ENCODE data around the gene CASP7. TPM values are rescaled to one million over a fixed set of nuclear protein-coding genes. Genes with fewer than 3 reads are reported as not detected.

Gene CASP7
- total and polyA plus RNA-seq, 10 of the 15 experiments (the other 5 are each of a cell fraction or from before 2014, with no cell fraction given) = 23.7 to 34.4 (median 28.7) TPM

DNA sequence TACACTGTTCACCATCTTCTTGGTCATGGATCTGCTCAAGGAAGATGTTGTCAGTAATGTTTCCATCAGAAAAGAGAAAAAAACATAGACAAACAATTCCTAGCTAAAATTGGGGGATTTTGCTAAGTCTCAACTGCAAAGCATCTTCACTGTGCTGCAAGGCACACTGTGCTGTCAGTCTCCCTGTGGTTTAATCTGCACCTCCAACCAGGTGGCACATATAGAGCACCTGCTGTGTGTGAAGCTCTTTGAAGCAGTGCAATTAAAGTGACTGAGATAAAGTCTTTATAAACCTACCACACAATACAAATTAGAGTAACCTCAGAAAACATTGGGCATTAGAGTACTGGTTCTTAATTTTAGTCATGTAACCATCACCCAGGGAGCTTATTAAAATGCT lies 22.2 kb upstream of the CASP7 start (continued):
- TF ChIP-seq, protein P1, sequence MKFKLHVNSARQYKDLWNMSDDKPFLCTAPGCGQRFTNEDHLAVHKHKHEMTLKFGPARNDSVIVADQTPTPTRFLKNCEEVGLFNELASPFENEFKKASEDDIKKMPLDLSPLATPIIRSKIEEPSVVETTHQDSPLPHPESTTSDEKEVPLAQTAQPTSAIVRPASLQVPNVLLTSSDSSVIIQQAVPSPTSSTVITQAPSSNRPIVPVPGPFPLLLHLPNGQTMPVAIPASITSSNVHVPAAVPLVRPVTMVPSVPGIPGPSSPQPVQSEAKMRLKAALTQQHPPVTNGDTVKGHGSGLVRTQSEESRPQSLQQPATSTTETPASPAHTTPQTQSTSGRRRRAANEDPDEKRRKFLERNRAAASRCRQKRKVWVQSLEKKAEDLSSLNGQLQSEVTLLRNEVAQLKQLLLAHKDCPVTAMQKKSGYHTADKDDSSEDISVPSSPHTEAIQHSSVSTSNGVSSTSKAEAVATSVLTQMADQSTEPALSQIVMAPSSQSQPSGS (IDR thresholded peaks at IDR 0.05; ENCODE audit: low read length) = no peak
- TF ChIP-seq SMC3 (IDR thresholded peaks at IDR 0.05; ENCODE audit: borderline replicate concordance, low read length) (no peak), WRNIP1 (IDR thresholded peaks at IDR 0.05; ENCODE audit: borderline replicate concordance, low read depth, low read length) (no peak), GATAD2B (conservative IDR thresholded peaks at IDR 0.05; ENCODE audit: low read depth) (no peak)
- TF ChIP-seq, protein P2, sequence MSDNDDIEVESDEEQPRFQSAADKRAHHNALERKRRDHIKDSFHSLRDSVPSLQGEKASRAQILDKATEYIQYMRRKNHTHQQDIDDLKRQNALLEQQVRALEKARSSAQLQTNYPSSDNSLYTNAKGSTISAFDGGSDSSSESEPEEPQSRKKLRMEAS (IDR thresholded peaks at IDR 0.05; ENCODE audit: low read depth, low read length) = no peak

DNA sequence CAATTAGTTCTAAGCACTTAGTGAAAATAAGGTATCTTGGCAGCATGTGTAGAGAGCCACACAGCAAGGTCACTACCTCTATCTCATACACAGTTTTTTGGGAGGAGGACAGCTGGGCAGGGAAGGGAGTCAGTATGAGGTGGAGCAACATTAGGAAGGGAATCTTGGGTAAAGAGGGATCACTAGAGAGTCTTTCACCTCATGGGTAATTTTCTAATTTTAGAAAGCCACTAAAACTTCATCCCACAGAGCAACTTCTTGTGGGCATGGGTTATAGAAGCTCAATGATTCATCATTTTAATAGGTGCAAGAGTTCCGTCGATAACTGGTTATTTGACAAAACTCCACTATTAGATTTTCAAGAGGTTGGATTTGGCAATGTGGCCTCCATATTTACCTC lies 18.4 kb upstream of the CASP7 start:
- in situ Hi-C loops (cut with MboI) = no loop called here

More for the DNA sequence above, 18.4 kb upstream of the CASP7 start:
- intact Hi-C loops (cut with micrococcal nuclease; ENCODE audit: unreplicated experiment) = no loop called here
- TF ChIP-seq EP300 (IDR thresholded peaks at IDR 0.05; ENCODE audit: borderline replicate concordance in 1 of 2, control insufficient read depth in 1 of 2, low read depth in 2 of 2, low read length in 2 of 2) (no peak), ZZZ3 (IDR thresholded peaks at IDR 0.05; ENCODE audit: control insufficient read depth, insufficient read length, low read depth) (no peak), DPF2 (IDR thresholded peaks at IDR 0.05) (no peak), ZNF217 (IDR thresholded peaks at IDR 0.05) (no peak), MEF2A (IDR thresholded peaks at IDR 0.05; ENCODE audit: insufficient read depth, low read depth, low read length) (no peak), NR2C2 (IDR thresholded peaks at IDR 0.05; ENCODE audit: borderline replicate concordance, control insufficient read depth, insufficient read length, low read depth) (no peak), ESRRA (IDR thresholded peaks at IDR 0.05; ENCODE audit: low read length) (no peak), ZNF274 (IDR thresholded peaks at IDR 0.05; ENCODE audit: insufficient read depth, insufficient read length) (no peak), GATAD2B (conservative IDR thresholded peaks at IDR 0.05; ENCODE audit: low read depth) (no peak), ASH2L (IDR thresholded peaks at IDR 0.05; ENCODE audit: borderline replicate concordance, low read depth) (no peak), POLR2A (IDR thresholded peaks at IDR 0.05; ENCODE audit: low read depth, low read length) (no peak), BMI1 (IDR thresholded peaks at IDR 0.05; ENCODE audit: borderline replicate concordance) (no peak), CHD2 (IDR thresholded peaks at IDR 0.05; ENCODE audit: borderline replicate concordance, low read depth, low read length) (no peak)
- TF ChIP-seq, protein P3, sequence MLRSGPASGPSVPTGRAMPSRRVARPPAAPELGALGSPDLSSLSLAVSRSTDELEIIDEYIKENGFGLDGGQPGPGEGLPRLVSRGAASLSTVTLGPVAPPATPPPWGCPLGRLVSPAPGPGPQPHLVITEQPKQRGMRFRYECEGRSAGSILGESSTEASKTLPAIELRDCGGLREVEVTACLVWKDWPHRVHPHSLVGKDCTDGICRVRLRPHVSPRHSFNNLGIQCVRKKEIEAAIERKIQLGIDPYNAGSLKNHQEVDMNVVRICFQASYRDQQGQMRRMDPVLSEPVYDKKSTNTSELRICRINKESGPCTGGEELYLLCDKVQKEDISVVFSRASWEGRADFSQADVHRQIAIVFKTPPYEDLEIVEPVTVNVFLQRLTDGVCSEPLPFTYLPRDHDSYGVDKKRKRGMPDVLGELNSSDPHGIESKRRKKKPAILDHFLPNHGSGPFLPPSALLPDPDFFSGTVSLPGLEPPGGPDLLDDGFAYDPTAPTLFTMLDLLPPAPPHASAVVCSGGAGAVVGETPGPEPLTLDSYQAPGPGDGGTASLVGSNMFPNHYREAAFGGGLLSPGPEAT (IDR thresholded peaks at IDR 0.05; ENCODE audit: low read depth) = no peak
- TF ChIP-seq, protein P4, sequence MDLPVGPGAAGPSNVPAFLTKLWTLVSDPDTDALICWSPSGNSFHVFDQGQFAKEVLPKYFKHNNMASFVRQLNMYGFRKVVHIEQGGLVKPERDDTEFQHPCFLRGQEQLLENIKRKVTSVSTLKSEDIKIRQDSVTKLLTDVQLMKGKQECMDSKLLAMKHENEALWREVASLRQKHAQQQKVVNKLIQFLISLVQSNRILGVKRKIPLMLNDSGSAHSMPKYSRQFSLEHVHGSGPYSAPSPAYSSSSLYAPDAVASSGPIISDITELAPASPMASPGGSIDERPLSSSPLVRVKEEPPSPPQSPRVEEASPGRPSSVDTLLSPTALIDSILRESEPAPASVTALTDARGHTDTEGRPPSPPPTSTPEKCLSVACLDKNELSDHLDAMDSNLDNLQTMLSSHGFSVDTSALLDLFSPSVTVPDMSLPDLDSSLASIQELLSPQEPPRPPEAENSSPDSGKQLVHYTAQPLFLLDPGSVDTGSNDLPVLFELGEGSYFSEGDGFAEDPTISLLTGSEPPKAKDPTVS (IDR thresholded peaks at IDR 0.05; ENCODE audit: low read depth, low read length) = no peak
- ChIA-PET RAD21 (ENCODE audit: unreplicated experiment) (no interaction called here), CTCF (no interaction called here), POLR2A (no interaction called here), SMC1A (ENCODE audit: uncharacterized antibody, unreplicated experiment) (interaction anchor here (1.5 kb wide), 1 partner anchor 25 kb away, joined by 4 read pairs; no protein-coding TSS in a partner anchor)
- Histone ChIP-seq H3K4me1 (ENCODE audit: control insufficient read depth, insufficient read depth, low read length) (peaks cover under 1% of the 10 kb centered on the region), H2AFZ (ENCODE audit: control insufficient read depth, low read depth, low read length) (no peak overlapping the region), H4K20me1 (ENCODE audit: control insufficient read depth, insufficient read depth) (no peaks in the 10 kb centered on the region), H3K27me3 (replicated peaks in 1 of 2; ENCODE audit: control insufficient read depth in 2 of 2, insufficient read depth in 2 of 2, low read length in 1 of 2) (no peaks in the 10 kb centered on the region), H3K4me2 (ENCODE audit: control insufficient read depth, insufficient read depth) (no peak overlapping the region), H3K9ac (ENCODE audit: control insufficient read depth, insufficient read depth, low read length) (no peak overlapping the region), H3K9me3 (replicated peaks; ENCODE audit: control insufficient read depth, insufficient read depth, low read length) (no peaks in the 10 kb centered on the region), H3K36me3 (ENCODE audit: control insufficient read depth in 2 of 2, insufficient read depth in 2 of 2, low read length in 1 of 2) (no peaks in the 10 kb centered on the region), H3K79me2 (ENCODE audit: control insufficient read depth, insufficient read depth, low read length) (no peaks in the 10 kb centered on the region), H3K27ac (ENCODE audit: control insufficient read depth, insufficient read depth) (no peak overlapping the region), H3K4me3 (no peak overlapping the region)
- no TSS peak for BruUV-seq (replicated peaks)
- no peak for ATAC-seq
- 97% methylated on average over 2 of the region's 2 CpGs for WGBS (ENCODE audit: insufficient coverage, insufficient replicate concordance, low lambda C conversion rate, missing lambda C conversion rate)
- FAIRE-seq = no peak
- no peak for DNase-seq (ENCODE audit: low read depth, low spot score)
